ENCODE results near the gene SUCLG1. TPM values are rescaled to one million over a fixed set of nuclear protein-coding genes. Genes with fewer than 3 reads are reported as not detected.

The SUCLG1 gene
- polyA plus RNA-seq, 2 of the 4 experiments (the other 2 are of a cell fraction) = 90.0 to 144 TPM

DNA sequence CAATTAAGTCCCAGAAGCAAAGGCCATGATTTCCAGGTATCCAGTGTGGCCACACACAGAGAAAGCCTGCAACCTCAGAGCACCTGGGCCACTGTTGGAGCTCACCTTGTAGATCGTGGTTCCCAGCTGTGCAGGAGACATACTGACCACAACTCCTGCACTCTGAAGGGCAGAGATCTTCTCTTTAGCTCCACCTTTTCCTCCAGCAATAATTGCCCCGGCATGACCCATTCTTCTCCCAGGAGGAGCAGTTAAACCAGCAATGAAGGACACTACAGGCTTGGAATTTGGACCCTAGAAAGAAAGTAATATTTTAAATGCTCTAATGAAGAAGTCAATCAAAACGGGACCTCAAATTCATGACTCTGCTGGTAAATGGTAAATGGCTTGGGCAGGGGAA, 33.8 kb downstream of the SUCLG1 start:
- TF ChIP-seq CHD4 (IDR thresholded peaks at IDR 0.05; ENCODE audit: borderline replicate concordance) (no peak), HOXA7 (CRISPR knock-in tag; IDR thresholded peaks at IDR 0.05) (no peak)
- Histone ChIP-seq H3K4me3 (no peak overlapping the region), H3K4me1 (no peaks in the 10 kb centered on the region), H3K27ac (no peak overlapping the region), H3K4me2 (no peak overlapping the region), H3K9me3 (no peaks in the 10 kb centered on the region)
- 65% methylated on average over 3 of the region's 3 CpGs for WGBS (ENCODE audit: missing lambda C conversion rate)
- ChIA-PET POLR2A (no interaction called here), CTCF (interaction anchor here (0.5 to 1.0 kb wide), 3 partner anchors 9 to 89 kb away, joined by 3 to 4 read pairs (median 3); no protein-coding TSS in a partner anchor)
- DNase-seq (ENCODE audit: low read depth in 1 of 2, low spot score in 1 of 2) (no peak), FAIRE-seq (no peak), ATAC-seq (no peak)

DNA sequence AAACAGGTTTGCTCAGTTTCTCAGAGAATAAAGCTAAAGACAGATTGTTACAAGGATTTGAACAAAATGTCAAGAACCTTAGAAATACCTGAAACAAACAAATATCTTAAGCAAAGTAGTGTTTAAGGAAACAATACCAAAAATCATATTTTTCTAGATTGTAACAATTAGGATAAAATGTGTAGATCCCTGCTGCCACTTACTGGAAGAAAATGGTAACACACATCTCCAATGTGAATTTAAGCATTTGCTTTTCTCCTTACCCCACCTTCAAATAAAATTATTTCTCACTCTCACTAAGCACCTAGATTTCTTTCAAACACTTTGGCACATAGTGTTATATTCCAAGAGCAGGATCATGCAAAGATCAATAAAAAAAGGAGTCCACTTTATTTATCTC, 34.9 kb downstream of the SUCLG1 start:
- H3K4me3 ChIP-seq = no peak overlapping the region
- FAIRE-seq (peak; percentile 32), ATAC-seq (peak in 1 of 2 experiments; percentile 62; a peak in 2 of 6 replicates), DNase-seq (ENCODE audit: low read depth in 1 of 2, low spot score in 1 of 2) (peak; percentile 19 to 25)
- CTCF ChIA-PET = interaction anchor here (0.8 to 1.0 kb wide), 3 partner anchors 27 to 401 kb away, joined by 3 read pairs; no protein-coding TSS in a partner anchor
- H3K4me1 ChIP-seq = no peaks in the 10 kb centered on the region
- TF ChIP-seq, protein P1, sequence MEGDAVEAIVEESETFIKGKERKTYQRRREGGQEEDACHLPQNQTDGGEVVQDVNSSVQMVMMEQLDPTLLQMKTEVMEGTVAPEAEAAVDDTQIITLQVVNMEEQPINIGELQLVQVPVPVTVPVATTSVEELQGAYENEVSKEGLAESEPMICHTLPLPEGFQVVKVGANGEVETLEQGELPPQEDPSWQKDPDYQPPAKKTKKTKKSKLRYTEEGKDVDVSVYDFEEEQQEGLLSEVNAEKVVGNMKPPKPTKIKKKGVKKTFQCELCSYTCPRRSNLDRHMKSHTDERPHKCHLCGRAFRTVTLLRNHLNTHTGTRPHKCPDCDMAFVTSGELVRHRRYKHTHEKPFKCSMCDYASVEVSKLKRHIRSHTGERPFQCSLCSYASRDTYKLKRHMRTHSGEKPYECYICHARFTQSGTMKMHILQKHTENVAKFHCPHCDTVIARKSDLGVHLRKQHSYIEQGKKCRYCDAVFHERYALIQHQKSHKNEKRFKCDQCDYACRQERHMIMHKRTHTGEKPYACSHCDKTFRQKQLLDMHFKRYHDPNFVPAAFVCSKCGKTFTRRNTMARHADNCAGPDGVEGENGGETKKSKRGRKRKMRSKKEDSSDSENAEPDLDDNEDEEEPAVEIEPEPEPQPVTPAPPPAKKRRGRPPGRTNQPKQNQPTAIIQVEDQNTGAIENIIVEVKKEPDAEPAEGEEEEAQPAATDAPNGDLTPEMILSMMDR (IDR thresholded peaks at IDR 0.05) = peak; percentile 63
- TF ChIP-seq CHD2 (IDR thresholded peaks at IDR 0.05; ENCODE audit: low read length, partially characterized antibody) (no peak), SMC3 (IDR thresholded peaks at IDR 0.05) (peak; percentile 19; the same call in 1 of the 3 replicates), RAD21 (conservative IDR thresholded peaks at IDR 0.05 in 1 of 2, IDR thresholded peaks at IDR 0.05 in 1 of 2) (peak; percentile 59 to 62; a peak in 4 of 5 replicates)
- no peaks in the 10 kb centered on the region for H3K9me3 ChIP-seq
- H3K27ac ChIP-seq = no peak overlapping the region
- POLR2A ChIA-PET = no interaction called here
- H3K4me2 ChIP-seq = no peak overlapping the region

DNA sequence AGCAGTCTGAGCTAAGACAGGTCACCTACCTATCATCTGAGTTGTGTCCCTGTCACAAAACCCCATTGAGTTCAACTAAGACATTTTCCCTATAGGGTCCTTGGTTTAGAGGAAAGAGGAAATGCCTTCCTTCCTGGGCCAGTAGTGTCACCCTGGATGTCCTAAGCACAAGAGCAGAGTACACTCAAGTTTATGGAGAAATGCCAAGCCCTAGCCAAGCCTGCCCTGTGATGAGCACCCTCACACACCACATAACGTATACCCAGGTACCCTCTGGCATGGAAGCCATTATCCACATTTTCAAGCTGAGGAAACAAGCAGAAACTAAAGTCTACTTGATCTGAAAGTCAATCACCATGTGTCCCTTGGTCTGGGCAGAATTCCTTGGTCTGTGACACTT, 37.3 kb downstream of the SUCLG1 start:
- ChIA-PET POLR2A (no interaction called here), CTCF (interaction anchor here (1.1 kb wide), 1 partner anchor 107 kb away, joined by 3 read pairs; no protein-coding TSS in a partner anchor)
- no peaks in the 10 kb centered on the region for H3K9me3 ChIP-seq
- 94% methylated on average over 1 of the region's 1 CpG for WGBS (ENCODE audit: missing lambda C conversion rate)
- FAIRE-seq = no peak
- H3K4me3 ChIP-seq = no peak overlapping the region
- peak; percentile 9 to 22; a peak in 1 of 6 replicates for ATAC-seq
- H3K27ac ChIP-seq = no peak overlapping the region
- H3K4me1 ChIP-seq = no peaks in the 10 kb centered on the region
- H3K4me2 ChIP-seq = no peak overlapping the region
- TF ChIP-seq, protein P2, sequence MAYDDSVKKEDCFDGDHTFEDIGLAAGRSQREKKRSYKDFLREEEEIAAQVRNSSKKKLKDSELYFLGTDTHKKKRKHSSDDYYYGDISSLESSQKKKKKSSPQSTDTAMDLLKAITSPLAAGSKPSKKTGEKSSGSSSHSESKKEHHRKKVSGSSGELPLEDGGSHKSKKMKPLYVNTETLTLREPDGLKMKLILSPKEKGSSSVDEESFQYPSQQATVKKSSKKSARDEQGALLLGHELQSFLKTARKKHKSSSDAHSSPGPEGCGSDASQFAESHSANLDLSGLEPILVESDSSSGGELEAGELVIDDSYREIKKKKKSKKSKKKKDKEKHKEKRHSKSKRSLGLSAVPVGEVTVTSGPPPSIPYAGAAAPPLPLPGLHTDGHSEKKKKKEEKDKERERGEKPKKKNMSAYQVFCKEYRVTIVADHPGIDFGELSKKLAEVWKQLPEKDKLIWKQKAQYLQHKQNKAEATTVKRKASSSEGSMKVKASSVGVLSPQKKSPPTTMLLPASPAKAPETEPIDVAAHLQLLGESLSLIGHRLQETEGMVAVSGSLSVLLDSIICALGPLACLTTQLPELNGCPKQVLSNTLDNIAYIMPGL (CRISPR knock-in tag; IDR thresholded peaks at IDR 0.05; ENCODE audit: borderline replicate concordance) = no peak
- no peak for TF ChIP-seq KDM1A (IDR thresholded peaks at IDR 0.05; ENCODE audit: low read depth)
- no peak for DNase-seq (ENCODE audit: low read depth in 1 of 2, low spot score in 1 of 2)

DNA sequence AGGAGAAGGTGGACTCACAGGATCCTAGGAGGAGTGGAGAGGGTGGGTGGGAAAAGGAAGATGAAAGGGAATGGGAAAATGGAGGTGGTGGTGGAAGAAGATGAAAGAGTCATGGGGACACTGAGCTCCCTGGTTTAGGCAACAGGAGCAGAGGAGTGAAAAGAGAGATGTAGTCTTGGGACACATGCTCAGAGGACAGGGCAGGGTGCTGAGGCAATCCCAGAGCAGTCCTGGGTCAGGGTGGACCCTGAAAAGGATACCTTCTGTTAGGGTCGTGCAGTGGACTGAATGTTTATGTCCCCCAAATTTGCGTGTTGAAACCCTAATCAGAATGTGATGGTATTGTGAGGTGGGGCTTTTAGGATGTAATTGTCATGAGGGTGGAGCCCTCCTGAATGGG, 37.9 kb downstream of the SUCLG1 start:
- no peak for FAIRE-seq
- peak in 1 of 2 experiments; percentile 28; a peak in 1 of 6 replicates for ATAC-seq
- TF ChIP-seq ZSCAN20 (CRISPR knock-in tag; IDR thresholded peaks at IDR 0.05) = no peak
- TF ChIP-seq, protein P3, sequence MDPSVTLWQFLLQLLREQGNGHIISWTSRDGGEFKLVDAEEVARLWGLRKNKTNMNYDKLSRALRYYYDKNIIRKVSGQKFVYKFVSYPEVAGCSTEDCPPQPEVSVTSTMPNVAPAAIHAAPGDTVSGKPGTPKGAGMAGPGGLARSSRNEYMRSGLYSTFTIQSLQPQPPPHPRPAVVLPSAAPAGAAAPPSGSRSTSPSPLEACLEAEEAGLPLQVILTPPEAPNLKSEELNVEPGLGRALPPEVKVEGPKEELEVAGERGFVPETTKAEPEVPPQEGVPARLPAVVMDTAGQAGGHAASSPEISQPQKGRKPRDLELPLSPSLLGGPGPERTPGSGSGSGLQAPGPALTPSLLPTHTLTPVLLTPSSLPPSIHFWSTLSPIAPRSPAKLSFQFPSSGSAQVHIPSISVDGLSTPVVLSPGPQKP (IDR thresholded peaks at IDR 0.05; ENCODE audit: low read depth, low read length) = no peak
- TF ChIP-seq MAFK (IDR thresholded peaks at IDR 0.05; ENCODE audit: partially characterized antibody) = no peak
- TF ChIP-seq, protein P4, sequence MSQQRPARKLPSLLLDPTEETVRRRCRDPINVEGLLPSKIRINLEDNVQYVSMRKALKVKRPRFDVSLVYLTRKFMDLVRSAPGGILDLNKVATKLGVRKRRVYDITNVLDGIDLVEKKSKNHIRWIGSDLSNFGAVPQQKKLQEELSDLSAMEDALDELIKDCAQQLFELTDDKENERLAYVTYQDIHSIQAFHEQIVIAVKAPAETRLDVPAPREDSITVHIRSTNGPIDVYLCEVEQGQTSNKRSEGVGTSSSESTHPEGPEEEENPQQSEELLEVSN (IDR thresholded peaks at IDR 0.05; ENCODE audit: borderline replicate concordance, low read depth) = no peak
- no peak for TF ChIP-seq HOXB5 (CRISPR knock-in tag; IDR thresholded peaks at IDR 0.05)
- no peak for TF ChIP-seq KDM5A (IDR thresholded peaks at IDR 0.05)
- no peaks in the 10 kb centered on the region for H3K9me3 ChIP-seq
- no peak for DNase-seq (ENCODE audit: low read depth in 1 of 2, low spot score in 1 of 2)
- no peak overlapping the region for H3K27ac ChIP-seq
- ChIA-PET CTCF (interaction anchor here (0.6 to 1.1 kb wide), 2 partner anchors 26 to 106 kb away, joined by 3 read pairs; no protein-coding TSS in a partner anchor), POLR2A (no interaction called here)
- 35% methylated on average over 2 of the region's 2 CpGs for WGBS (ENCODE audit: missing lambda C conversion rate)
- no peak overlapping the region for H3K4me3 ChIP-seq
- H3K4me1 ChIP-seq = no peaks in the 10 kb centered on the region
- no peak overlapping the region for H3K4me2 ChIP-seq
